A549 (cell line): ENCODE measurements around the gene ACTN1. TPM values are rescaled to one million over a fixed set of nuclear protein-coding genes. Genes with fewer than 3 reads are reported as not detected.

Experiments
- ATAC-seq, 2 experiments: fragments of 200-7000 bp in 1 of 2; fragments of >200 bp in 1 of 2; cut with Nextera tagmentation in 1 of 2; cut with Tn5 transposase in 1 of 2; 3 replicates each; pipeline versions ENCODE4 v1.8.0 to v1.9.1; 2018 to 2020; ENCODE audit warnings: mild to moderate bottlenecking in 1 of 2, moderate library complexity in 1 of 2
- CTCF ChIA-PET: fragments of 300-600 bp; sonication (Branson Sonifier 250); formaldehyde crosslinking; extraction: SDS; loops from one replicate; lab custom pipeline; 2021; ENCODE audit warnings: antibody characterized with exemption, inconsistent platforms; lab: Yijun Ruan, JAX
- POLR2A ChIA-PET: fragments of 350-600 bp; formaldehyde crosslinking; extraction: SDS; loops from one replicate; lab custom pipeline; 2021; ENCODE audit warnings: antibody characterized with exemption, inconsistent platforms; lab: Yijun Ruan, JAX
- DNase-seq, 2 experiments: peaks; one replicate each; pipeline versions ENCODE4 v3.0.0 to v3.0.0-alpha.2; 2011 to 2016; ENCODE audit warnings: low read depth in 1 of 2, low spot score in 1 of 2
- FAIRE-seq: peaks from 2 replicates; lab custom pipeline; 2011; peaks lifted over from hg19 to GRCh38; lab: Jason Lieb, UNC
- H3K27ac ChIP-seq, 2 experiments: fragments of >200 bp; sonication (Bioruptor Twin); formaldehyde crosslinking; 3 replicates each; pipeline ENCODE4 v1.5.1; 2016 to 2017
- H3K4me1 ChIP-seq: fragments of >200 bp; sonication (Bioruptor Twin); formaldehyde crosslinking; 3 replicates; pipeline ENCODE4 v1.6.1; 2016
- H3K4me2 ChIP-seq: fragments of >200 bp; sonication (Bioruptor Twin); formaldehyde crosslinking; 3 replicates; pipeline ENCODE4 v1.6.1; 2016
- H3K4me3 ChIP-seq: fragments of >200 bp; sonication (Bioruptor Twin); formaldehyde crosslinking; 3 replicates; pipeline ENCODE4 v1.5.1; 2016
- H3K9me3 ChIP-seq: fragments of >200 bp; sonication (Bioruptor Twin); formaldehyde crosslinking; 3 replicates; pipeline ENCODE4 v1.6.1; 2016
- BHLHE40 ChIP-seq: IDR thresholded peaks from 2 replicates; pipeline ENCODE4 v1.6.1; 2012; ENCODE audit warnings: low read depth, low read length, inconsistent platforms
- CBX8 ChIP-seq: fragments of 200-600 bp; sonication (generic); IDR thresholded peaks from 2 replicates; pipeline ENCODE4 v1.6.1; 2016
- EHF ChIP-seq: fragments of 250-450 bp; sonication (Bioruptor Pico); IDR thresholded peaks from 2 replicates; pipeline ENCODE4 v1.5.0; 2020; ENCODE audit warnings: mild to moderate bottlenecking
- HDAC2 ChIP-seq: fragments of 200-600 bp; sonication (generic); IDR thresholded peaks from 2 replicates; pipeline ENCODE4 v1.6.1; 2016
- HOXA7 ChIP-seq: fragments of 250-450 bp; sonication (Bioruptor Pico); IDR thresholded peaks from 2 replicates; pipeline ENCODE4 v1.5.0; 2020; ENCODE audit warnings: mild to moderate bottlenecking, moderate library complexity
- JUNB ChIP-seq: fragments of >200 bp; sonication (Bioruptor Twin); formaldehyde crosslinking; IDR thresholded peaks from 2 replicates; pipeline ENCODE4 v1.6.1; 2016
- KDM5A ChIP-seq: fragments of 200-600 bp; sonication (generic); IDR thresholded peaks from 2 replicates; pipeline ENCODE4 v1.6.1; 2016; ENCODE audit warnings: antibody characterized with exemption, mild to moderate bottlenecking
- MAZ ChIP-seq: fragments of 150-350 bp; IDR thresholded peaks from 2 replicates; pipeline ENCODE4 v1.6.1; 2014; ENCODE audit warnings: antibody characterized with exemption, low read depth, low read length, borderline replicate concordance
- POLR2AphosphoS2 ChIP-seq: conservative IDR thresholded peaks from 2 replicates; pipeline ENCODE4 v1.6.1; 2012; ENCODE audit warnings: low read length, improper control_type of control experiment, inconsistent platforms
- RNF2 ChIP-seq: fragments of 200-600 bp; sonication (generic); IDR thresholded peaks from 2 replicates; pipeline ENCODE4 v1.6.1; 2016; ENCODE audit warnings: low read depth, mild to moderate bottlenecking, antibody characterized with exemption, moderate library complexity, borderline replicate concordance
- TFCP2L1 ChIP-seq: fragments of 250-450 bp; sonication (Bioruptor Pico); IDR thresholded peaks from 2 replicates; pipeline ENCODE4 v1.5.0; 2021; ENCODE audit warnings: mild to moderate bottlenecking
- ZC3H11A ChIP-seq: fragments of 450-650 bp; IDR thresholded peaks from 2 replicates; pipeline ENCODE4 v1.6.1; 2014; ENCODE audit warnings: antibody characterized with exemption, mild to moderate bottlenecking
- WGBS: methylation state at CpG from one replicate; pipeline ENCODE4 v1.1.6; 2017; ENCODE audit errors: missing lambda C conversion rate; 5-methylcytosine and 5-hydroxymethylcytosine counted together
- polyA plus RNA-seq, 4 experiments: library from polyadenylated mRNA; depleted of rRNA in 3 of 4; stranded (reverse); fragments of >200 nt; fragmentation: RNase III in 1 of 4; extraction: RNeasy Plus Mini Kit Qiagen cat#74134 plus additional on column Dnase treatment in 1 of 4; gene quantifications; 2 replicates in 3 of 4; 3 replicates in 1 of 4; pipeline ENCODE4 v1.2.3, GENCODE V29; 2011 to 2017
- TF ChIP-seq, protein P1 (sequence below): fragments of >200 bp; sonication (Bioruptor Twin); formaldehyde crosslinking; IDR thresholded peaks from 3 replicates; pipeline ENCODE4 v1.5.1; 2016
- TF ChIP-seq, protein P2 (sequence below): fragments of 150-350 bp; IDR thresholded peaks from 2 replicates; pipeline ENCODE4 v1.6.1; 2014; ENCODE audit warnings: low read depth, mild to moderate bottlenecking, low read length
- TF ChIP-seq, protein P3 (sequence below): IDR thresholded peaks from 2 replicates; pipeline ENCODE4 v1.6.1; 2012; ENCODE audit warnings: low read depth, borderline replicate concordance

The ACTN1 gene
- polyA plus RNA-seq, 2 of the 4 experiments (the other 2 are of a cell fraction) = 208 to 245 TPM

DNA sequence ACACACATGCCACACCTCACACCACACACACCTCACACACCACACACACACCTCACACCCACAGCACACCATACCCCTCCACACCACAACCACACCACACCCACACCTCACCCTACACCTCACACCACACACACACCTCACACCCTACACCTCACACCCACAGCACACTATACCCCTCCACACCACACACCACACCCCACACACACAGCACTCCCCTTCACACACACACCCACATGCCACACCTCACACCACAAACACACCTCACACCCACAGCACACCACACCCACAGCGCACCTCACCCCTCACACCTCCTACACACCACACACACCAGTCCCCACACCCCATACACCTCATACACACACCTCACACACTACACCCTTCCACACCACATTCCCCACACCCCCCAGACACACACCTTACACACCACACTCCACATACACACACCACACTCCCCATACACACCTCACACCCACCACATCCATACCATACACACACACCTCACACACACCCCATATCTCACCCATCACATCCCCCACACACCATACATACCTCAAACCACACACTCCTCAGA lies 80.0 kb downstream of the ACTN1 start:
- WGBS = 92% methylated on average over 1 of the region's 1 CpG
- POLR2A ChIA-PET = no interaction called here
- DNase-seq (no peak), ATAC-seq (peak in 1 of 2 experiments; percentile 21; a peak in 1 of 6 replicates), FAIRE-seq (no peak)
- Histone ChIP-seq H3K9me3 (no peaks in the 10 kb centered on the region), H3K4me2 (no peak overlapping the region), H3K4me1 (peaks cover 9% of the 10 kb centered on the region; the same call in 1 of the 3 replicates), H3K4me3 (no peak overlapping the region), H3K27ac (peak overlapping the region in 1 of 2 experiments; percentile 45; a peak in 3 of 6 replicates)
- TF ChIP-seq EHF (CRISPR knock-in tag) = no peak
- TF ChIP-seq, protein P1, sequence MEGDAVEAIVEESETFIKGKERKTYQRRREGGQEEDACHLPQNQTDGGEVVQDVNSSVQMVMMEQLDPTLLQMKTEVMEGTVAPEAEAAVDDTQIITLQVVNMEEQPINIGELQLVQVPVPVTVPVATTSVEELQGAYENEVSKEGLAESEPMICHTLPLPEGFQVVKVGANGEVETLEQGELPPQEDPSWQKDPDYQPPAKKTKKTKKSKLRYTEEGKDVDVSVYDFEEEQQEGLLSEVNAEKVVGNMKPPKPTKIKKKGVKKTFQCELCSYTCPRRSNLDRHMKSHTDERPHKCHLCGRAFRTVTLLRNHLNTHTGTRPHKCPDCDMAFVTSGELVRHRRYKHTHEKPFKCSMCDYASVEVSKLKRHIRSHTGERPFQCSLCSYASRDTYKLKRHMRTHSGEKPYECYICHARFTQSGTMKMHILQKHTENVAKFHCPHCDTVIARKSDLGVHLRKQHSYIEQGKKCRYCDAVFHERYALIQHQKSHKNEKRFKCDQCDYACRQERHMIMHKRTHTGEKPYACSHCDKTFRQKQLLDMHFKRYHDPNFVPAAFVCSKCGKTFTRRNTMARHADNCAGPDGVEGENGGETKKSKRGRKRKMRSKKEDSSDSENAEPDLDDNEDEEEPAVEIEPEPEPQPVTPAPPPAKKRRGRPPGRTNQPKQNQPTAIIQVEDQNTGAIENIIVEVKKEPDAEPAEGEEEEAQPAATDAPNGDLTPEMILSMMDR = no peak
- TF ChIP-seq CBX8 = no peak
- CTCF ChIA-PET = interaction anchor here (1.3 to 13.2 kb wide), 2 partner anchors 10 to 208 kb away, joined by 4 to 110 read pairs; no protein-coding TSS in a partner anchor

DNA sequence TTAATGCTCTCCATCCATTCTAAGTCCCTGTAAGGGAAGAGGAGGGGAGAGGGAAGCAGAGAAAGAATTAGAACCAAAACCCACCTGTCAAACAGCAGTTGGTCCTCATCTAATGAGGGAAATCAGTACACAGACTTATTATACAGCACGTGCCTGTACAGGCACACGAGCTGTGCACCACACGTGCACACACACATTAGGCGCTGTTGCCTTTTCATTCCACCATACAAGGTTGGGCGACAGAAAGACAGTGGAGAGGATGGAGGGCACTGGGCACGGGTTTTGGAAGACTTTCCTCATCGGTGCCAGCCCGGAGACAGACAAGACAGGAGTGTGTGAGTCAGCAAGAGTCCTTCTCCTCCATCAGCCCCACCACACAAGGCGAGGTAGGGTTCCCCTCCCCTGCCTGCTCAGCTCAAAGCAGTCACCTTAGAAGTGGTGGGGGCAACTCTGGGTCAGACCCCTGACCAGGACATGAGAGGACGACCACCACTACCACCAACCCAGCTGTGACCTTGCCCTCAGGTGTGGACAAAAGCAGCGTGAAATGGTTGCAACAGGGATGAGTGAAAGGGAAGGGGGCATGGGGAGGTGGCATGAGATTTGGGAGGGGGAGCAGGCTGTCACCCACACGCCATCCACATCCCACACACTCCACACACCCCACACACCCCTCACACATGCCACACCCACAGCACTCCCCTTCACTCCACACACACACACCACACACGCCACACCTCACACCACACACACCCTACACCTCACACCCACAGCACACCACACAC lies 80.7 kb downstream of the ACTN1 start:
- H3K4me1 ChIP-seq = peaks cover 9% of the 10 kb centered on the region; the same call in 1 of the 3 replicates
- TF ChIP-seq HOXA7 (CRISPR knock-in tag) (no peak), MAZ (no peak), ZC3H11A (no peak), KDM5A (no peak)
- TF ChIP-seq, protein P2, sequence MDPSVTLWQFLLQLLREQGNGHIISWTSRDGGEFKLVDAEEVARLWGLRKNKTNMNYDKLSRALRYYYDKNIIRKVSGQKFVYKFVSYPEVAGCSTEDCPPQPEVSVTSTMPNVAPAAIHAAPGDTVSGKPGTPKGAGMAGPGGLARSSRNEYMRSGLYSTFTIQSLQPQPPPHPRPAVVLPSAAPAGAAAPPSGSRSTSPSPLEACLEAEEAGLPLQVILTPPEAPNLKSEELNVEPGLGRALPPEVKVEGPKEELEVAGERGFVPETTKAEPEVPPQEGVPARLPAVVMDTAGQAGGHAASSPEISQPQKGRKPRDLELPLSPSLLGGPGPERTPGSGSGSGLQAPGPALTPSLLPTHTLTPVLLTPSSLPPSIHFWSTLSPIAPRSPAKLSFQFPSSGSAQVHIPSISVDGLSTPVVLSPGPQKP = no peak
- TF ChIP-seq, all 56 proteins: peak for 0
- ChIA-PET POLR2A (no interaction called here), CTCF (interaction anchor here (1.0 to 13.2 kb wide), 5 partner anchors 11 to 209 kb away, joined by 3 to 110 read pairs (median 5); no protein-coding TSS in a partner anchor)
- H3K9me3 ChIP-seq = no peaks in the 10 kb centered on the region
- ATAC-seq (peak in 1 of 2 experiments; percentile 26; a peak in 3 of 6 replicates), DNase-seq (no peak), FAIRE-seq (no peak)
- no peak overlapping the region for H3K4me3 ChIP-seq
- H3K27ac ChIP-seq = peak overlapping the region in 1 of 2 experiments; percentile 45; a peak in 2 of 6 replicates
- WGBS = 76% methylated on average over 13 of the region's 13 CpGs
- H3K4me2 ChIP-seq = no peak overlapping the region

DNA sequence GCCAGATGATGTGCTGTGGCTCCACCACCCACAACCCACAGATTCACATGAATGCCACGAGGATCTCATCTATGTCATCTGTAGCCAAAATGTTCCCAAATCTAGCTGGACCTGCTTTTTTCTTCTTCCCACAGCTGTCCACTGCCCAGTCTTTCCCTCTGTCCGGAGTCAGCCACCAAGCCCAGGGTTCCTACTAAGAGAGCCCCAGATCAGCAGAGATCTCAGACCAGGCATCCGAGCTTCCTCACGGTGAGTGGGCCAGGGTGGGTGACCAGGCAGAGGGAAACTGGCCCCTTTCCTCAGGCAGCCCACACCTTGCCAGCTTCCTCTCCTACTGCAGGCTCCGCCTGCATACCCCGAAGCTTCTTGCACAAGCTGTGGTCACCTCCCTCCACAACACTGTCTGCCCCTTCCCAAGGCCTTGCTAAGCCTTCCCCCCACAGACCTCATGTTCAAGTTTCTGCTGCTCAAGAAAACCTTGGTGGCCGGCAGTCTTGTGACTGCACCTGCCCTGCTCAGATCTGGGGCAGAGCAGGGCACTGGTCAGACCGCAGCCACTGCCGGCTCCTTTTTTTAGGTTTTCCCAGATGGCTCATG lies 81.4 kb downstream of the ACTN1 start:
- DNase-seq (no peak), FAIRE-seq (no peak), ATAC-seq (no peak)
- no peak overlapping the region for H3K27ac ChIP-seq
- 93% methylated on average over 9 of the region's 9 CpGs for WGBS
- no peak overlapping the region for H3K4me2 ChIP-seq
- ChIA-PET CTCF (interaction anchor here (0.7 to 13.2 kb wide), 8 partner anchors 12 to 210 kb away, joined by 3 to 110 read pairs (median 4); no protein-coding TSS in a partner anchor), POLR2A (no interaction called here)
- H3K9me3 ChIP-seq = no peaks in the 10 kb centered on the region
- no peak overlapping the region for H3K4me3 ChIP-seq
- peaks cover 9% of the 10 kb centered on the region; the same call in 1 of the 3 replicates for H3K4me1 ChIP-seq
- TF ChIP-seq BHLHE40 (no peak), TFCP2L1 (CRISPR knock-in tag) (no peak), POLR2AphosphoS2 (no peak), HDAC2 (no peak), RNF2 (no peak), JUNB (no peak)
- TF ChIP-seq, protein P3, sequence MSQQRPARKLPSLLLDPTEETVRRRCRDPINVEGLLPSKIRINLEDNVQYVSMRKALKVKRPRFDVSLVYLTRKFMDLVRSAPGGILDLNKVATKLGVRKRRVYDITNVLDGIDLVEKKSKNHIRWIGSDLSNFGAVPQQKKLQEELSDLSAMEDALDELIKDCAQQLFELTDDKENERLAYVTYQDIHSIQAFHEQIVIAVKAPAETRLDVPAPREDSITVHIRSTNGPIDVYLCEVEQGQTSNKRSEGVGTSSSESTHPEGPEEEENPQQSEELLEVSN = no peak
